Hepatocyte (in vitro differentiated cells): ENCODE results near the gene LRRTM2. TPM values are rescaled to one million over a fixed set of nuclear protein-coding genes. Genes with fewer than 3 reads are reported as not detected.

Experiments
- DNase-seq: peaks from one replicate; pipeline ENCODE4 v3.0.0-alpha.2; 2016; ENCODE audit warnings: low spot score
- H2AFZ ChIP-seq: fragments of 200-600 bp; sonication (generic); 2 replicates; pipeline ENCODE4 v1.6.0; 2016; ENCODE audit warnings: antibody characterized with exemption, mild to moderate bottlenecking
- H3K27ac ChIP-seq: fragments of 200-600 bp; sonication (generic); 2 replicates; pipeline ENCODE4 v1.5.1; 2016; ENCODE audit warnings: mild to moderate bottlenecking
- H3K27me3 ChIP-seq: fragments of 200-600 bp; sonication (generic); 2 replicates; pipeline ENCODE4 v1.6.1; 2016
- H3K36me3 ChIP-seq: fragments of 200-600 bp; sonication (generic); replicated peaks from 2 replicates; pipeline ENCODE4 v1.5.1; 2016; ENCODE audit warnings: low read depth; ENCODE audit not compliant: insufficient read depth
- H3K4me1 ChIP-seq: fragments of 200-600 bp; sonication (generic); 2 replicates; pipeline ENCODE4 v1.5.1; 2016; ENCODE audit warnings: mild to moderate bottlenecking, moderate library complexity; ENCODE audit not compliant: insufficient read depth
- H3K4me2 ChIP-seq: fragments of 200-600 bp; sonication (generic); 2 replicates; pipeline ENCODE4 v1.6.0; 2016
- H3K4me3 ChIP-seq: fragments of 200-600 bp; sonication (generic); 2 replicates; pipeline ENCODE4 v1.5.1; 2016; ENCODE audit warnings: mild to moderate bottlenecking
- H3K79me2 ChIP-seq: fragments of 200-600 bp; sonication (generic); 2 replicates; pipeline ENCODE4 v1.6.0; 2017; ENCODE audit warnings: mild to moderate bottlenecking
- H3K9me2 ChIP-seq: fragments of 200-600 bp; sonication (generic); replicated peaks from 2 replicates; pipeline ENCODE4 v1.6.0; 2017; ENCODE audit warnings: mild to moderate bottlenecking; ENCODE audit not compliant: insufficient read depth
- H3K9me3 ChIP-seq: fragments of 200-600 bp; sonication (generic); 2 replicates; pipeline ENCODE4 v1.5.1; 2016; ENCODE audit warnings: low read depth, mild to moderate bottlenecking
- H4K20me1 ChIP-seq: fragments of 200-600 bp; sonication (generic); 2 replicates; pipeline ENCODE4 v1.6.0; 2016; ENCODE audit warnings: mild to moderate bottlenecking; ENCODE audit not compliant: insufficient read depth, poor library complexity, severe bottlenecking
- EZH2 ChIP-seq: fragments of 200-600 bp; sonication (generic); IDR thresholded peaks from 2 replicates; pipeline ENCODE4 v1.6.1; 2016; ENCODE audit warnings: antibody characterized with exemption, mild to moderate bottlenecking, borderline replicate concordance
- EZH2phosphoT487 ChIP-seq: fragments of 200-600 bp; sonication (generic); IDR thresholded peaks from one replicate; pipeline ENCODE4 v1.6.1; 2018; ENCODE audit warnings: antibody characterized with exemption, mild to moderate bottlenecking, low read depth, moderate library complexity; ENCODE audit not compliant: unreplicated experiment, severe bottlenecking
- WGBS: methylation state at CpG from one replicate; pipeline ENCODE4 v1.1.6; 2016; ENCODE audit warnings: low lambda C conversion rate; ENCODE audit errors: missing lambda C conversion rate; 5-methylcytosine and 5-hydroxymethylcytosine counted together
- polyA plus RNA-seq: library from polyadenylated mRNA; unstranded; fragments of >200 nt; fragmentation: Nextera tagmentation; extraction: Ambion mirVana; gene quantifications from 2 replicates; pipeline ENCODE4 v1.2.1, GENCODE V29; 2016
- total RNA-seq: library from RNA; depleted of rRNA; stranded (reverse); fragments of >200 nt; gene quantifications from 2 replicates; pipeline ENCODE4 v1.2.3, GENCODE V29; 2014
- TF ChIP-seq, protein P1 (sequence below): fragments of 200-600 bp; sonication (generic); IDR thresholded peaks from 2 replicates; pipeline ENCODE4 v1.5.1; 2016; ENCODE audit warnings: antibody characterized with exemption, mild to moderate bottlenecking; ENCODE audit not compliant: poor library complexity

LRRTM2 gene
- total and polyA plus RNA-seq, 2 experiments from 2014 or later: 0.22 to 0.47 TPM

GRCh38 chr5:138918686-138919085 lies 43.6 kb upstream of the LRRTM2 start:
- TF ChIP-seq, protein P1, sequence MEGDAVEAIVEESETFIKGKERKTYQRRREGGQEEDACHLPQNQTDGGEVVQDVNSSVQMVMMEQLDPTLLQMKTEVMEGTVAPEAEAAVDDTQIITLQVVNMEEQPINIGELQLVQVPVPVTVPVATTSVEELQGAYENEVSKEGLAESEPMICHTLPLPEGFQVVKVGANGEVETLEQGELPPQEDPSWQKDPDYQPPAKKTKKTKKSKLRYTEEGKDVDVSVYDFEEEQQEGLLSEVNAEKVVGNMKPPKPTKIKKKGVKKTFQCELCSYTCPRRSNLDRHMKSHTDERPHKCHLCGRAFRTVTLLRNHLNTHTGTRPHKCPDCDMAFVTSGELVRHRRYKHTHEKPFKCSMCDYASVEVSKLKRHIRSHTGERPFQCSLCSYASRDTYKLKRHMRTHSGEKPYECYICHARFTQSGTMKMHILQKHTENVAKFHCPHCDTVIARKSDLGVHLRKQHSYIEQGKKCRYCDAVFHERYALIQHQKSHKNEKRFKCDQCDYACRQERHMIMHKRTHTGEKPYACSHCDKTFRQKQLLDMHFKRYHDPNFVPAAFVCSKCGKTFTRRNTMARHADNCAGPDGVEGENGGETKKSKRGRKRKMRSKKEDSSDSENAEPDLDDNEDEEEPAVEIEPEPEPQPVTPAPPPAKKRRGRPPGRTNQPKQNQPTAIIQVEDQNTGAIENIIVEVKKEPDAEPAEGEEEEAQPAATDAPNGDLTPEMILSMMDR: no peak
- TF ChIP-seq EZH2 (no peak), EZH2phosphoT487 (no peak)
- Histone ChIP-seq H3K36me3 (no peaks in the 10 kb centered on the region), H3K4me1 (no peaks in the 10 kb centered on the region), H4K20me1 (peaks cover 8% of the 10 kb centered on the region), H3K9me3 (no peaks in the 10 kb centered on the region), H3K27me3 (no peaks in the 10 kb centered on the region), H2AFZ (no peak overlapping the region), H3K4me2 (no peak overlapping the region), H3K9me2 (no peaks in the 10 kb centered on the region), H3K4me3 (no peak overlapping the region), H3K27ac (no peak overlapping the region), H3K79me2 (peaks cover 37% of the 10 kb centered on the region)
- WGBS: 79% methylated on average over 4 of the region's 4 CpGs
- no peak for DNase-seq

DNA sequence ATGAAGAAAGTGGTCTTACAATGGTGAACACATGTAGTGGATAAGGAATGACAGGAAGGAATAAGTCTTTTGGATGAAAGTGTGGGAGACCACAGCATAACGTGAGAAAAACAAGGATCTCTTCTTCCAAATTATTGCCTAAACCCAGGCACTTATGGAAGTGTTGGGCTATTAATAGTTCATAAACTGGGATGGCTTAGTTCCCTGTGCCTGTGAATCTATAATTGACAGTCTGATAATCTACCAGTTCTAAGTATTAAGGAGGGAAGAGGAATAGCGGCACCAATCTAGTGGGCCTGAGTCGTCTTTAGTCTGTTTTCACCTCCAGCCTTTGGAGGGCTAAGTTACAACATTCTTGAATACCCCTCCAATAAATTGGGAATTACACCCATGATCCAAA lies 39.2 kb upstream of the LRRTM2 start:
- Histone ChIP-seq H3K27ac (no peak overlapping the region), H3K4me2 (no peak overlapping the region), H3K4me1 (no peaks in the 10 kb centered on the region), H2AFZ (no peak overlapping the region), H3K79me2 (peaks cover 24% of the 10 kb centered on the region), H3K9me2 (no peaks in the 10 kb centered on the region), H3K4me3 (no peak overlapping the region), H3K36me3 (no peaks in the 10 kb centered on the region), H3K9me3 (no peaks in the 10 kb centered on the region), H3K27me3 (no peaks in the 10 kb centered on the region), H4K20me1 (no peaks in the 10 kb centered on the region)
- 92% methylated on average over 3 of the region's 3 CpGs for WGBS
- DNase-seq: no peak
- TF ChIP-seq, protein P1: no peak
- no peak for TF ChIP-seq EZH2
- no peak for TF ChIP-seq EZH2phosphoT487

GRCh38 chr5:138913773-138914172 lies 38.6 kb upstream of the LRRTM2 start:
- no peak overlapping the region for H2AFZ ChIP-seq
- no peaks in the 10 kb centered on the region for H3K36me3 ChIP-seq
- H3K27me3 ChIP-seq: no peaks in the 10 kb centered on the region
- no peaks in the 10 kb centered on the region for H3K9me3 ChIP-seq
- no peak overlapping the region for H3K27ac ChIP-seq
- no peaks in the 10 kb centered on the region for H3K9me2 ChIP-seq
- no peak overlapping the region for H3K4me3 ChIP-seq
- DNase-seq: no peak
- H3K4me2 ChIP-seq: no peak overlapping the region
- H3K4me1 ChIP-seq: no peaks in the 10 kb centered on the region
- H4K20me1 ChIP-seq: no peaks in the 10 kb centered on the region
- TF ChIP-seq EZH2phosphoT487 (no peak), EZH2 (no peak)
- TF ChIP-seq, protein P1: no peak
- peaks cover 26% of the 10 kb centered on the region for H3K79me2 ChIP-seq
- 97% methylated on average over 3 of the region's 3 CpGs for WGBS

GRCh38 chr5:138912093-138912492 lies 37.0 kb upstream of the LRRTM2 start:
- no peak overlapping the region for H3K27ac ChIP-seq
- H3K79me2 ChIP-seq: peaks cover 27% of the 10 kb centered on the region
- H4K20me1 ChIP-seq: peaks cover 2% of the 10 kb centered on the region
- H3K27me3 ChIP-seq: no peaks in the 10 kb centered on the region
- no peaks in the 10 kb centered on the region for H3K4me1 ChIP-seq
- H2AFZ ChIP-seq: no peak overlapping the region
- no peak overlapping the region for H3K4me3 ChIP-seq
- no peaks in the 10 kb centered on the region for H3K9me3 ChIP-seq
- H3K9me2 ChIP-seq: no peaks in the 10 kb centered on the region
- no peak for TF ChIP-seq EZH2phosphoT487
- TF ChIP-seq, protein P1: no peak
- no peak overlapping the region for H3K4me2 ChIP-seq
- H3K36me3 ChIP-seq: no peaks in the 10 kb centered on the region
- no peak for DNase-seq
- WGBS: 98% methylated on average over 4 of the region's 4 CpGs
